GM12878 (cell line): ENCODE measurements around the gene KRTAP11-1.
A peak's percentile ranks its signal among the peaks of the same experiment; 100 is the strongest.

Source experiments
- CHD1 ChIP-seq: IDR thresholded peaks from 2 replicates; pipeline ENCODE4 v1.6.1; 2012; ENCODE audit warnings: low read depth, low read length, improper control_type of control experiment
- HDAC6 ChIP-seq: fragments of 200-600 bp; sonication (generic); IDR thresholded peaks from one replicate; pipeline ENCODE4 v1.8.0; 2017; ENCODE audit warnings: antibody characterized with exemption; ENCODE audit not compliant: unreplicated experiment
- POLR2A ChIP-seq: IDR thresholded peaks from 2 replicates; pipeline ENCODE4 v1.6.1; 2011; ENCODE audit warnings: low read depth, mild to moderate bottlenecking, low read length
- TF ChIP-seq, protein P1 (sequence below): fragments of 450-650 bp; IDR thresholded peaks from 2 replicates; pipeline ENCODE4 v1.6.1; 2017; ENCODE audit warnings: mild to moderate bottlenecking
- TF ChIP-seq, protein P2 (sequence below), 3 experiments: IDR thresholded peaks in 2 of 3; conservative IDR thresholded peaks in 1 of 3; 2 replicates each; pipeline ENCODE4 v1.5.1; 2011; ENCODE audit warnings: low read depth in 3 of 3, low read length in 3 of 3, mild to moderate bottlenecking in 3 of 3, control low read depth in 2 of 3, moderate library complexity in 2 of 3, inconsistent platforms in 1 of 3, mixed read lengths in 1 of 3; ENCODE audit not compliant: control insufficient read depth in 2 of 3, insufficient read depth in 1 of 3; ENCODE audit errors: extremely low read depth in 1 of 3

DNA sequence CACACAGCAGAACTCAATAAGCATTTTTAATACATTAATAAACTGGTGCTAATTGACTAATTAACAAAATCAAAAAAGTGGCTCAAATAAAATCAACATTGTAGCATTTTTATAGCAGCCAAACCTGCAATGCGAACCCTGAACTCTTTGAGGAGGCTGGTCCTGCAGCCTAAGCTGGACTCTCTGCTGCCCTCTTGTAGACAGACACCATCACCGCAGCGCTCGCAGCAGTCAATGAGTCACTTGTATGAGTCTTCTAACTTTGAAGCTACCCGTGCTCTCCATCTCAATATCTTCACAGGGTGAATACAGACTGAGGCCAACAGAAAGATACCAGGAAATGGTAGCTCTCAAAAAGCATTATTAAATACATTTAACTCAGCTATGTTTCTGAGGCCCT, 42.1 kb downstream of the KRTAP11-1 start:
- TF ChIP-seq, protein P1, sequence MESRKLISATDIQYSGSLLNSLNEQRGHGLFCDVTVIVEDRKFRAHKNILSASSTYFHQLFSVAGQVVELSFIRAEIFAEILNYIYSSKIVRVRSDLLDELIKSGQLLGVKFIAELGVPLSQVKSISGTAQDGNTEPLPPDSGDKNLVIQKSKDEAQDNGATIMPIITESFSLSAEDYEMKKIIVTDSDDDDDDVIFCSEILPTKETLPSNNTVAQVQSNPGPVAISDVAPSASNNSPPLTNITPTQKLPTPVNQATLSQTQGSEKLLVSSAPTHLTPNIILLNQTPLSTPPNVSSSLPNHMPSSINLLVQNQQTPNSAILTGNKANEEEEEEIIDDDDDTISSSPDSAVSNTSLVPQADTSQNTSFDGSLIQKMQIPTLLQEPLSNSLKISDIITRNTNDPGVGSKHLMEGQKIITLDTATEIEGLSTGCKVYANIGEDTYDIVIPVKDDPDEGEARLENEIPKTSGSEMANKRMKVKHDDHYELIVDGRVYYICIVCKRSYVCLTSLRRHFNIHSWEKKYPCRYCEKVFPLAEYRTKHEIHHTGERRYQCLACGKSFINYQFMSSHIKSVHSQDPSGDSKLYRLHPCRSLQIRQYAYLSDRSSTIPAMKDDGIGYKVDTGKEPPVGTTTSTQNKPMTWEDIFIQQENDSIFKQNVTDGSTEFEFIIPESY, result no peak
- TF ChIP-seq, protein P2, sequence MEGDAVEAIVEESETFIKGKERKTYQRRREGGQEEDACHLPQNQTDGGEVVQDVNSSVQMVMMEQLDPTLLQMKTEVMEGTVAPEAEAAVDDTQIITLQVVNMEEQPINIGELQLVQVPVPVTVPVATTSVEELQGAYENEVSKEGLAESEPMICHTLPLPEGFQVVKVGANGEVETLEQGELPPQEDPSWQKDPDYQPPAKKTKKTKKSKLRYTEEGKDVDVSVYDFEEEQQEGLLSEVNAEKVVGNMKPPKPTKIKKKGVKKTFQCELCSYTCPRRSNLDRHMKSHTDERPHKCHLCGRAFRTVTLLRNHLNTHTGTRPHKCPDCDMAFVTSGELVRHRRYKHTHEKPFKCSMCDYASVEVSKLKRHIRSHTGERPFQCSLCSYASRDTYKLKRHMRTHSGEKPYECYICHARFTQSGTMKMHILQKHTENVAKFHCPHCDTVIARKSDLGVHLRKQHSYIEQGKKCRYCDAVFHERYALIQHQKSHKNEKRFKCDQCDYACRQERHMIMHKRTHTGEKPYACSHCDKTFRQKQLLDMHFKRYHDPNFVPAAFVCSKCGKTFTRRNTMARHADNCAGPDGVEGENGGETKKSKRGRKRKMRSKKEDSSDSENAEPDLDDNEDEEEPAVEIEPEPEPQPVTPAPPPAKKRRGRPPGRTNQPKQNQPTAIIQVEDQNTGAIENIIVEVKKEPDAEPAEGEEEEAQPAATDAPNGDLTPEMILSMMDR (IDR thresholded peaks at IDR 0.05 in 2 of 3, conservative IDR thresholded peaks at IDR 0.05 in 1 of 3; ENCODE audit: control insufficient read depth in 2 of 3, extremely low read depth in 1 of 3, insufficient read depth in 1 of 3, low read depth in 3 of 3, low read length in 3 of 3), result peak; percentile 16 to 46 (median 18); a peak in 3 of 6 replicates
- TF ChIP-seq HDAC6, result no peak
- TF ChIP-seq POLR2A, result no peak
- TF ChIP-seq CHD1, result no peak
